Muscle layer of colon (tissue), 2 donors: ENCODE measurements around the gene TULP4.
A peak's percentile ranks its signal among the peaks of the same experiment; 100 is the strongest.
"Not testable (repeated sequence)": the region's sequence is repeated elsewhere in the genome, so short reads cannot be mapped to it uniquely, and the experiment has no call there.

ENCODE experiments used
- H3K27ac ChIP-seq: one replicate; pipeline ENCODE4 v1.7.0; 2013; ENCODE audit warnings: low read depth, mild to moderate bottlenecking, low read length, moderate library complexity
- H3K27me3 ChIP-seq, 2 donors: one replicate each; pipeline ENCODE4 v1.7.0; 2013; ENCODE audit warnings: low read length in 2 of 2, mild to moderate bottlenecking in 2 of 2; ENCODE audit not compliant: insufficient read depth in 2 of 2, control insufficient read depth in 1 of 2
- H3K36me3 ChIP-seq: one replicate; pipeline ENCODE4 v1.7.0; 2013; ENCODE audit warnings: mild to moderate bottlenecking, low read length; ENCODE audit not compliant: insufficient read depth
- H3K4me1 ChIP-seq: one replicate; pipeline ENCODE4 v1.7.0; 2013; ENCODE audit warnings: mild to moderate bottlenecking, low read length; ENCODE audit not compliant: insufficient read depth
- H3K4me3 ChIP-seq, 2 donors: one replicate each; pipeline ENCODE4 v1.7.0; 2013; ENCODE audit warnings: low read length in 2 of 2, low read depth in 1 of 2, mild to moderate bottlenecking in 1 of 2, moderate library complexity in 1 of 2
- H3K9ac ChIP-seq: one replicate; pipeline ENCODE4 v1.7.0; 2013; ENCODE audit warnings: low read length
- H3K9me3 ChIP-seq: one replicate; pipeline ENCODE4 v1.7.0; 2013; ENCODE audit warnings: mild to moderate bottlenecking, low read length
- donor health status: abdominal sarcoma.
- donor health status: Adenocarcinoma of cecum.

Gene TULP4

GRCh38 chr6:158514991-158515390 lies 202.7 kb downstream of the TULP4 start:
- Histone ChIP-seq H3K27me3 (peaks cover 15 to 35% of the 10 kb centered on the region in 2 donors), H3K4me3 (no peak overlapping the region), H3K9me3 (no peaks in the 10 kb centered on the region), H3K27ac (no peak overlapping the region), H3K36me3 (no peaks in the 10 kb centered on the region), H3K4me1 (peaks cover 8% of the 10 kb centered on the region), H3K9ac (no peak overlapping the region)

DNA sequence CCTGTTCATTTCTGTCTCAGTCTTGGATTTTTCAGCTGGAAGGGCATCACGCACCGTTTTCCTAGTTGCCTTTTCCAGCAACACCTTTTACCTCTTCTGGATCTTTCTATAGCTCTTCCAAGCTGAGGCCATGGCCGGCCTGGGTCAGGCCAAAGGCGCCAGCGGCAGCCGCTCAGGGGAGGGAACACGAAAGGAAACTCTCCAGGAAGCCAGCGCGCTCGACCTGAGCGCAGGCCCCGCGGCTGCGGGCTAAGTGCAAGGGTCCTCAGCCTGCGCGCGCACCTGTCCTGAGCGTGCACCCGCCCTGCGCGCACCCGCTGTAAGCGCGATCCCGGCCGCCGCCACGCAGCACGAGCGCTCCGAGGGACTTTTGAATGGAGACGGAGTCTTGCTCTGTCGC lies 203.8 kb downstream of the TULP4 start:
- H3K4me1 ChIP-seq: peaks cover 8% of the 10 kb centered on the region
- H3K36me3 ChIP-seq: no peaks in the 10 kb centered on the region
- H3K27ac ChIP-seq: no peak overlapping the region
- H3K9me3 ChIP-seq: no peaks in the 10 kb centered on the region
- no peak overlapping the region for H3K9ac ChIP-seq
- H3K4me3 ChIP-seq: no peak overlapping the region
- H3K27me3 ChIP-seq: peaks cover 15 to 36% of the 10 kb centered on the region in 2 donors

DNA sequence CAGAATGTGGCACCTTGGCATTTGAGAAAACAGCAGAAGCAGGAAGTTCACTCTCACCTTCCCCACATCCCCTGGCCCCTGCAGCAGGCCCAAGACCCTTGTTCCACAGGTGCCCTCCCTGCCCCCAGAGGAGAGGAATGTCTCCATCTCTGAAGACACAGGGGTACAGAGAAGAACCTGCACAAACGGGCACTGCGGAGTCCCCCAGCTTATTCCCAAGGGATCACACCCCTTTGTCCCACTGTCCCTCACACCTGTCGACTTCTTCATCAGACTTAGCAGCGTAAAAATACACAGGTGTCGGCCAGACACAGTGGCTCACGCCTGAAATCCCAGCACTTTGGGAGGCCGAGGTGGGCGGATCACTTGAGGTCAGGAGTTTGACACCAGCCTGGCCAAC lies 204.8 kb downstream of the TULP4 start:
- Histone ChIP-seq H3K27me3 (peaks cover 15 to 36% of the 10 kb centered on the region in 2 donors), H3K4me3 (no peak overlapping the region), H3K9me3 (no peaks in the 10 kb centered on the region), H3K9ac (no peak overlapping the region), H3K36me3 (no peaks in the 10 kb centered on the region), H3K27ac (no peak overlapping the region), H3K4me1 (peaks cover 8% of the 10 kb centered on the region)

- H3K9ac ChIP-seq: no peak overlapping the region
- H3K4me1 ChIP-seq: peaks cover 8% of the 10 kb centered on the region
- H3K9me3 ChIP-seq: no peaks in the 10 kb centered on the region
- H3K36me3 ChIP-seq: no peaks in the 10 kb centered on the region
- peaks cover 15 to 36% of the 10 kb centered on the region in 2 donors for H3K27me3 ChIP-seq
- H3K27ac ChIP-seq: no peak overlapping the region
- H3K4me3 ChIP-seq: no peak overlapping the region
Measured at GRCh38 chr6:158517581-158517980, 205.3 kb downstream of the TULP4 start.

DNA sequence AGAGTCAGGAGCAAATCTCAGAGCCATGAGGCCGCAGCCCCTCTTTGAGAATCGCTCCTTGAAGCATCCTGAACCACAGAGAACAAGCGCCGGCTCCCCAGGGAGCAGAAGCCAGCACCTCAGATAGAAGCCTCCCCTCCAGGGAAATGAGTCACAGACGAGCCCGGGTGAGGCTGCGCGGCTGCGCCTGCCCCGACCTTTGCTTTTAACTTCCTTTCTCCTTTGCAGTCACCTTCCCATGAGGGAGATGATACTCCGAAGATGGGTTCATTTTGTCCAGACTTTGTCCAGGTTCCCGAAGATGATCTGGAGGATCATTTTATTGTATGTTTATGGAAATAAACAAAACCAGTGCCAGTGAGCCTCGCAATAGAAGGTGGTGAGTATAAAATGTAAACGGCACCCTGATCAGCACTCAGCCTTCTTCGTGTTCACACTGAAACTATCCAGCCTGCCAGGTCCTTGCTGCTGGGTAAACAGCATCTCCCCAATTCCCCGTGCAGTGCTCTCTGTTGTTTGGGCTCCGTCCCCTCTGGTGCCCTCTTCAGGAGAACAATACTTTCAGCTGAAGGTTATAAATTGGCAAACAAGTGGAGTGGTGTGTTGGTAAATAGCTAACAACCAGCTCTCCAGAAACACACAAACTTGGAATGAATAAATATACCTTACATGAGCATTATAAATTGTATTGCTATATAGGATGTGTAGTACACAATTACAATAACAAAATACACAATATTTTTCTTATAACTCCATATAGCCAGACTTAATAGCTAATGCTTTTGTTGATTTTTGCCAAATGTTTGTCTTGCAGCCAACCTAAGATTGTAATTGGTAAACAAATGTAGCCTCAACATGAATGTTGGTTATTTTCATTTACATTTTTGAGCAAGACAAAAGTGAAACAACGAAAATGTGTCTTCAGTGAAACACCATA lies 206.2 kb downstream of the TULP4 start:
- Histone ChIP-seq H3K27ac (no peak overlapping the region), H3K36me3 (no peaks in the 10 kb centered on the region), H3K9me3 (no peaks in the 10 kb centered on the region), H3K4me3 (peak overlapping the region; percentile 2 to 15), H3K27me3 (peaks cover 15 to 36% of the 10 kb centered on the region in 2 donors), H3K4me1 (peaks cover 8% of the 10 kb centered on the region), H3K9ac (no peak overlapping the region)

- Histone ChIP-seq H3K27ac (no peak overlapping the region), H3K9ac (no peak overlapping the region), H3K27me3 (peaks cover 15 to 36% of the 10 kb centered on the region in 2 donors), H3K36me3 (no peaks in the 10 kb centered on the region), H3K9me3 (no peaks in the 10 kb centered on the region), H3K4me1 (peaks cover 8% of the 10 kb centered on the region), H3K4me3 (no peak overlapping the region)
Measured at GRCh38 chr6:158519300-158519699, 207.0 kb downstream of the TULP4 start.

GRCh38 chr6:158519761-158520160 lies 207.5 kb downstream of the TULP4 start:
- no peak overlapping the region for H3K27ac ChIP-seq
- no peaks in the 10 kb centered on the region for H3K9me3 ChIP-seq
- peaks cover 8% of the 10 kb centered on the region for H3K4me1 ChIP-seq
- no peak overlapping the region for H3K4me3 ChIP-seq
- no peak overlapping the region for H3K9ac ChIP-seq
- H3K36me3 ChIP-seq: no peaks in the 10 kb centered on the region
- H3K27me3 ChIP-seq: peaks cover 15 to 37% of the 10 kb centered on the region in 2 donors

DNA sequence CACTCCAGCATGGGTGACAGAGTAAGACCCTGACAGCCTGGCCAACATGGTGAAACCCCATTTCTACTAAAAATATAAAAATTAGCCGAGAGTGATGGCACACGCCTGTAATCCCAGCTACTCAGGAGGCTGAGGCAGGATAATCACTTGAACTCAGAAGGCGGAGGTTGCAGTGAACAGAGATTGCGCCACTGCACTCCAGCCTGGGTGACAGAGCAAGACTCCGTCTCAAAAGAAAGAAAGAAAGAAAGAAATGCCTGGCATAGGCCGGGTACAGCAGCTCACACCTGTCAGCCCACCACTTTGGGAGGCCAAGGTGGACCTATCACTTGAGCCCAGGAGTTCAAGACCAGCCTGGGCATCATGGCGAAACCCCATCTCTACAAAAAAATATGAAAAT lies 208.7 kb downstream of the TULP4 start:
- peaks cover 15 to 41% of the 10 kb centered on the region in 2 donors for H3K27me3 ChIP-seq
- H3K4me3 ChIP-seq, H3K9me3 ChIP-seq, H3K27ac ChIP-seq, H3K36me3 ChIP-seq, H3K4me1 ChIP-seq, H3K9ac ChIP-seq: not testable (repeated sequence)

GRCh38 chr6:158521759-158522158 lies 209.5 kb downstream of the TULP4 start:
- Histone ChIP-seq H3K36me3 (no peaks in the 10 kb centered on the region), H3K9ac (no peak overlapping the region), H3K4me3 (no peak overlapping the region), H3K9me3 (no peaks in the 10 kb centered on the region), H3K27ac (no peak overlapping the region), H3K27me3 (peaks cover 15 to 35% of the 10 kb centered on the region in 2 donors), H3K4me1 (peaks cover 8% of the 10 kb centered on the region)

DNA sequence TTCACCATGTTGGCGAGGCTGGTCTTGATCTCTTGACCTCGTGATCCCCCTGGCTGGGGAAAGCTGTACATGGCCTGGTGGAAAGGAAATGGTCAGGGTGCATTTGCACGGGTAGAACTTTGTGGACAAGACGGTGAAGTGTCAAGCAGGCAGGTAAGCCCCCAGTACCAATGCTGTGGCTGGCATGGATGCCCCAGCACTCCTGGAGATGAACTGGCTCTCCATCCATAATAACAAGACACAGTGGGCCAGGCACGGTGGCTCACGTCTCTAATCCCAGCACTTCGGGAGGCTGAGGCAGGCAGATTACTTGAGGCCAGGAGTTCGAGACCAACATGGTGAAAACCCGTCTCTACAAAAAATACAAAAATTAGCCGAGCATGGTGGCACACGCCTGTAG lies 210.4 kb downstream of the TULP4 start:
- Histone ChIP-seq H3K9me3 (no peaks in the 10 kb centered on the region), H3K27me3 (peaks cover 7 to 26% of the 10 kb centered on the region in 2 donors), H3K27ac (no peak overlapping the region), H3K4me3 (no peak overlapping the region), H3K36me3 (no peaks in the 10 kb centered on the region), H3K9ac (no peak overlapping the region), H3K4me1 (peaks cover 8% of the 10 kb centered on the region)

GRCh38 chr6:158524311-158524710 lies 212.0 kb downstream of the TULP4 start:
- no peaks in the 10 kb centered on the region for H3K36me3 ChIP-seq
- H3K9me3 ChIP-seq: no peaks in the 10 kb centered on the region
- no peak overlapping the region for H3K9ac ChIP-seq
- no peaks in the 10 kb centered on the region for H3K4me1 ChIP-seq
- H3K27ac ChIP-seq: no peak overlapping the region
- peaks cover 0 to 17% of the 10 kb centered on the region in 2 donors for H3K27me3 ChIP-seq
- no peak overlapping the region for H3K4me3 ChIP-seq

- not testable (repeated sequence) for H3K9ac ChIP-seq, H3K4me1 ChIP-seq, H3K4me3 ChIP-seq, H3K36me3 ChIP-seq, H3K27ac ChIP-seq, H3K9me3 ChIP-seq, H3K27me3 ChIP-seq
Measured at GRCh38 chr6:158527858-158528257, 215.6 kb downstream of the TULP4 start.
